ENCODE data around the gene KIZ.

DNA sequence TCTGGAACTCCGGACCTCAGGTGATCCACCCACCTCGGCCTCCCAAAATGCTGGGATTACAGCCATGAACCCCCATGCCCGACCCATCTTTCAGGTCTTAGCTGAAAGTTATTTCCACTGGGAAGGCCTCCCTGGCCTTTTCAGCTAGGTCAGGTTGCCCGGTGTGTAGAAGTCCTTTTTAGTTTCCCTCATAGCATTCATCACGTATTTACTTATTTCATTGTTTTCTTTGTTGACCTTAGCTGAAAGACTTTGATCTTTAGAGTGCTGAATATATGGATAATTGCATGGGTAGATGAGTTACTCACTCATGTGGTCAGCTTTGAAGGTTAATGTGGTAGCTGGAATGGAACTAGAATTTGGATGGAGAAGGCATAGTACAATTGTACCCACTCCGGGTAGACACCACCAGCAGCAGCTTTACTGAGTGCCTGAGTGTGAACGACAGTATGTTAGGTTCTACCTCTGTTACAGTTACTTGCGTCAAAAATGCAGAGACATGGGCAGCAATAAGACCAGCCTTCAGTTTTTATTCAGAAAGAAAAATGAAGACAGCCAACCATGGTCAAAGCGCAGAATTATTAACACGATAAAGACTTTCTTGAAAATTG lies 9.1 kb downstream of the KIZ start:
- TF ChIP-seq CTCF (conservative IDR thresholded peaks at IDR 0.05; ENCODE audit: low read depth, low read length) (no peak), EZH2 (IDR thresholded peaks at IDR 0.05; ENCODE audit: low read length, unreplicated experiment) (no peak)
